ENCODE results near the gene PHACTR1. TPM values are rescaled to one million over a fixed set of nuclear protein-coding genes. Genes with fewer than 3 reads are reported as not detected.

PHACTR1 gene
- total RNA-seq, 1 experiment from 2014 or later = 15.5 TPM

GRCh38 chr6:12666886-12667285 is 49.7 kb upstream of the PHACTR1 start (continued):
- TF ChIP-seq ATF6 (CRISPR knock-in tag; IDR thresholded peaks at IDR 0.05) (no peak), ZNF512 (CRISPR knock-in tag; IDR thresholded peaks at IDR 0.05; ENCODE audit: borderline replicate concordance) (no peak), GABPB1 (CRISPR knock-in tag; IDR thresholded peaks at IDR 0.05) (no peak)

DNA sequence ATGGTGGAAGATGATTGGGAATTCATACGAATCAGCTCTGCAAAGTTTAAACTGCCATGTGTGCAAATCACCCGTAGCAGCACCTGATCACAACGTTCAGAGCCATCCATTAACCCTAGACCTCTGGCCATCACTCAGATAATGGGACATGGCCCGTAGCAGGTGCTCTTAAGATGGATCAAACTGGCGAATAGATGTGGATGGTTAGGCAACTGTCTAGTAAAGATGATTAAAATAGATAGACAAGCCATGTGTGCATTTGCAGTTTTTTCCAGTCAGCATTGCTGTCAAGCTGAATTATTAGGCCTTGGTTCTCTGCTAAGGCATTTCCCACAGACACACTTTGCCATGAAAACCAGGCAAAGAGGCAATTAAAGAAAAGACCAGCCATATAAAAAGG is 40.6 kb upstream of the PHACTR1 start:
- Mint-ChIP-seq H3K4me3 (no peak overlapping the region), H3K27ac (no peak overlapping the region), H3K27me3 (ENCODE audit: low read depth) (no peaks in the 10 kb centered on the region), H3K4me1 (peaks cover 24% of the 10 kb centered on the region), H3K36me3 (peaks cover 11% of the 10 kb centered on the region), H3K9me3 (peaks cover 24% of the 10 kb centered on the region)
- no peak for ATAC-seq
- TF ChIP-seq, protein P1, sequence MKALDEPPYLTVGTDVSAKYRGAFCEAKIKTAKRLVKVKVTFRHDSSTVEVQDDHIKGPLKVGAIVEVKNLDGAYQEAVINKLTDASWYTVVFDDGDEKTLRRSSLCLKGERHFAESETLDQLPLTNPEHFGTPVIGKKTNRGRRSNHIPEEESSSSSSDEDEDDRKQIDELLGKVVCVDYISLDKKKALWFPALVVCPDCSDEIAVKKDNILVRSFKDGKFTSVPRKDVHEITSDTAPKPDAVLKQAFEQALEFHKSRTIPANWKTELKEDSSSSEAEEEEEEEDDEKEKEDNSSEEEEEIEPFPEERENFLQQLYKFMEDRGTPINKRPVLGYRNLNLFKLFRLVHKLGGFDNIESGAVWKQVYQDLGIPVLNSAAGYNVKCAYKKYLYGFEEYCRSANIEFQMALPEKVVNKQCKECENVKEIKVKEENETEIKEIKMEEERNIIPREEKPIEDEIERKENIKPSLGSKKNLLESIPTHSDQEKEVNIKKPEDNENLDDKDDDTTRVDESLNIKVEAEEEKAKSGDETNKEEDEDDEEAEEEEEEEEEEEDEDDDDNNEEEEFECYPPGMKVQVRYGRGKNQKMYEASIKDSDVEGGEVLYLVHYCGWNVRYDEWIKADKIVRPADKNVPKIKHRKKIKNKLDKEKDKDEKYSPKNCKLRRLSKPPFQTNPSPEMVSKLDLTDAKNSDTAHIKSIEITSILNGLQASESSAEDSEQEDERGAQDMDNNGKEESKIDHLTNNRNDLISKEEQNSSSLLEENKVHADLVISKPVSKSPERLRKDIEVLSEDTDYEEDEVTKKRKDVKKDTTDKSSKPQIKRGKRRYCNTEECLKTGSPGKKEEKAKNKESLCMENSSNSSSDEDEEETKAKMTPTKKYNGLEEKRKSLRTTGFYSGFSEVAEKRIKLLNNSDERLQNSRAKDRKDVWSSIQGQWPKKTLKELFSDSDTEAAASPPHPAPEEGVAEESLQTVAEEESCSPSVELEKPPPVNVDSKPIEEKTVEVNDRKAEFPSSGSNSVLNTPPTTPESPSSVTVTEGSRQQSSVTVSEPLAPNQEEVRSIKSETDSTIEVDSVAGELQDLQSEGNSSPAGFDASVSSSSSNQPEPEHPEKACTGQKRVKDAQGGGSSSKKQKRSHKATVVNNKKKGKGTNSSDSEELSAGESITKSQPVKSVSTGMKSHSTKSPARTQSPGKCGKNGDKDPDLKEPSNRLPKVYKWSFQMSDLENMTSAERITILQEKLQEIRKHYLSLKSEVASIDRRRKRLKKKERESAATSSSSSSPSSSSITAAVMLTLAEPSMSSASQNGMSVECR (CRISPR knock-in tag; IDR thresholded peaks at IDR 0.05; ENCODE audit: borderline replicate concordance) = no peak
- TF ChIP-seq ZNF671 (CRISPR knock-in tag; IDR thresholded peaks at IDR 0.05) = no peak
- TF ChIP-seq SP1 (CRISPR knock-in tag; conservative IDR thresholded peaks at IDR 0.05) = no peak
- TF ChIP-seq, protein P2, sequence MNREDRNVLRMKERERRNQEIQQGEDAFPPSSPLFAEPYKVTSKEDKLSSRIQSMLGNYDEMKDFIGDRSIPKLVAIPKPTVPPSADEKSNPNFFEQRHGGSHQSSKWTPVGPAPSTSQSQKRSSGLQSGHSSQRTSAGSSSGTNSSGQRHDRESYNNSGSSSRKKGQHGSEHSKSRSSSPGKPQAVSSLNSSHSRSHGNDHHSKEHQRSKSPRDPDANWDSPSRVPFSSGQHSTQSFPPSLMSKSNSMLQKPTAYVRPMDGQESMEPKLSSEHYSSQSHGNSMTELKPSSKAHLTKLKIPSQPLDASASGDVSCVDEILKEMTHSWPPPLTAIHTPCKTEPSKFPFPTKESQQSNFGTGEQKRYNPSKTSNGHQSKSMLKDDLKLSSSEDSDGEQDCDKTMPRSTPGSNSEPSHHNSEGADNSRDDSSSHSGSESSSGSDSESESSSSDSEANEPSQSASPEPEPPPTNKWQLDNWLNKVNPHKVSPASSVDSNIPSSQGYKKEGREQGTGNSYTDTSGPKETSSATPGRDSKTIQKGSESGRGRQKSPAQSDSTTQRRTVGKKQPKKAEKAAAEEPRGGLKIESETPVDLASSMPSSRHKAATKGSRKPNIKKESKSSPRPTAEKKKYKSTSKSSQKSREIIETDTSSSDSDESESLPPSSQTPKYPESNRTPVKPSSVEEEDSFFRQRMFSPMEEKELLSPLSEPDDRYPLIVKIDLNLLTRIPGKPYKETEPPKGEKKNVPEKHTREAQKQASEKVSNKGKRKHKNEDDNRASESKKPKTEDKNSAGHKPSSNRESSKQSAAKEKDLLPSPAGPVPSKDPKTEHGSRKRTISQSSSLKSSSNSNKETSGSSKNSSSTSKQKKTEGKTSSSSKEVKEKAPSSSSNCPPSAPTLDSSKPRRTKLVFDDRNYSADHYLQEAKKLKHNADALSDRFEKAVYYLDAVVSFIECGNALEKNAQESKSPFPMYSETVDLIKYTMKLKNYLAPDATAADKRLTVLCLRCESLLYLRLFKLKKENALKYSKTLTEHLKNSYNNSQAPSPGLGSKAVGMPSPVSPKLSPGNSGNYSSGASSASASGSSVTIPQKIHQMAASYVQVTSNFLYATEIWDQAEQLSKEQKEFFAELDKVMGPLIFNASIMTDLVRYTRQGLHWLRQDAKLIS (CRISPR knock-in tag; IDR thresholded peaks at IDR 0.05; ENCODE audit: borderline replicate concordance) = no peak
- no peak for TF ChIP-seq FOXP1 (CRISPR knock-in tag; IDR thresholded peaks at IDR 0.05; ENCODE audit: borderline replicate concordance)
- TF ChIP-seq CREB1 (CRISPR knock-in tag; IDR thresholded peaks at IDR 0.05) = no peak
- TF ChIP-seq FOXJ3 (CRISPR knock-in tag; IDR thresholded peaks at IDR 0.05; ENCODE audit: borderline replicate concordance) = no peak
- no peak for TF ChIP-seq GABPB1 (CRISPR knock-in tag; IDR thresholded peaks at IDR 0.05)
- TF ChIP-seq NR1H2 (CRISPR knock-in tag; IDR thresholded peaks at IDR 0.05) = no peak
- no peak for TF ChIP-seq NFE2L1 (CRISPR knock-in tag; IDR thresholded peaks at IDR 0.05)
- TF ChIP-seq, protein P3, sequence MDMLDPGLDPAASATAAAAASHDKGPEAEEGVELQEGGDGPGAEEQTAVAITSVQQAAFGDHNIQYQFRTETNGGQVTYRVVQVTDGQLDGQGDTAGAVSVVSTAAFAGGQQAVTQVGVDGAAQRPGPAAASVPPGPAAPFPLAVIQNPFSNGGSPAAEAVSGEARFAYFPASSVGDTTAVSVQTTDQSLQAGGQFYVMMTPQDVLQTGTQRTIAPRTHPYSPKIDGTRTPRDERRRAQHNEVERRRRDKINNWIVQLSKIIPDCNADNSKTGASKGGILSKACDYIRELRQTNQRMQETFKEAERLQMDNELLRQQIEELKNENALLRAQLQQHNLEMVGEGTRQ (CRISPR knock-in tag; IDR thresholded peaks at IDR 0.05) = no peak
- TF ChIP-seq MLX (CRISPR knock-in tag; IDR thresholded peaks at IDR 0.05) = no peak
- TF ChIP-seq ZNF232 (CRISPR knock-in tag; IDR thresholded peaks at IDR 0.05) = no peak
- no peak for DNase-seq (ENCODE audit: low spot score)
- POLR2A ChIA-PET = no interaction called here
- CTCF ChIA-PET = no interaction called here

All from WTC11 (cell line).